NCI-H187 treated with DMSO at 0.1 percent for 48 hours (cell line): ENCODE data around the gene HS6ST1.

Experiments
- DNase-seq: peaks from one replicate; lab custom pipeline; 2025; lab: John Stamatoyannopoulos, UW

The HS6ST1 gene, protein sequence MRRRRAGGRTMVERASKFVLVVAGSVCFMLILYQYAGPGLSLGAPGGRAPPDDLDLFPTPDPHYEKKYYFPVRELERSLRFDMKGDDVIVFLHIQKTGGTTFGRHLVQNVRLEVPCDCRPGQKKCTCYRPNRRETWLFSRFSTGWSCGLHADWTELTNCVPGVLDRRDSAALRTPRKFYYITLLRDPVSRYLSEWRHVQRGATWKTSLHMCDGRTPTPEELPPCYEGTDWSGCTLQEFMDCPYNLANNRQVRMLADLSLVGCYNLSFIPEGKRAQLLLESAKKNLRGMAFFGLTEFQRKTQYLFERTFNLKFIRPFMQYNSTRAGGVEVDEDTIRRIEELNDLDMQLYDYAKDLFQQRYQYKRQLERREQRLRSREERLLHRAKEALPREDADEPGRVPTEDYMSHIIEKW

DNA sequence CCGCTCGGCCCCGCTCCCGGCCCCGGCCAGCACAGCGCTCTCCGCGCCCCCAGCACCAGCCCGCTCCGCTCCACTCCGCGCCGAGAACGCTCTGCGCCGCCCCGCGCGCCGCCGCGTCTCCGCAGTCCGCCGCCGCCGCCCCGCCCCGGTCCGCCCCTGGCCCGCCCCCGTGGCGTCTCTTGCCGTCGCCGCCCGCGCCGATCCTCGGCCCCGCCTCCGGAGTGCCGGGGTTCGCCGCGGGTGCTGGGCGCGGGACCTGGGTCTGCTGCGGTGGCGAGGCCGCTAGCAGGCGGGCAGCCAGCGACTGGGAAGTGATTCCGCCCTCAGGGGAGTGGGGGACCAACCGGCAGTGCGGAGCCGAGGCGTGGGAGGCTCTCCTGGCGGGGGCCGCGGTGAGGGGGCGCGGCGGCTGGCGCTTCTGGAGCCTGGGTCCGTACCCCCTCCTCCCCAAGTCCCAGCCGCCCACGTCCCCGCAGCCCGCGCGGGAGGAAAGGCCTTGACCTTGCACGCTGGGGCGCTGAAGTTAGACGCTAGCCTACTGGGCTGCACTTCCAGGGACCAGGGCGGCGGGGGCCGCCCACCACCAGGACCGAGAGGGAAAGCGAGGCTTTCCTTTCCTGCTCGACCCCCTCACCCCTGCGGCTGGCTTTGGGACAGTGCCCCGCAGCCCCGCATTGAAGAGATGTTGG is at the start of gene HS6ST1:
Gene HS6ST1 (minus strand): TSS at position 93 of the 689 bp plus-strand sequence. CDS start 305 bp downstream, outside the sequence.
- DNase-seq: no peak

DNA sequence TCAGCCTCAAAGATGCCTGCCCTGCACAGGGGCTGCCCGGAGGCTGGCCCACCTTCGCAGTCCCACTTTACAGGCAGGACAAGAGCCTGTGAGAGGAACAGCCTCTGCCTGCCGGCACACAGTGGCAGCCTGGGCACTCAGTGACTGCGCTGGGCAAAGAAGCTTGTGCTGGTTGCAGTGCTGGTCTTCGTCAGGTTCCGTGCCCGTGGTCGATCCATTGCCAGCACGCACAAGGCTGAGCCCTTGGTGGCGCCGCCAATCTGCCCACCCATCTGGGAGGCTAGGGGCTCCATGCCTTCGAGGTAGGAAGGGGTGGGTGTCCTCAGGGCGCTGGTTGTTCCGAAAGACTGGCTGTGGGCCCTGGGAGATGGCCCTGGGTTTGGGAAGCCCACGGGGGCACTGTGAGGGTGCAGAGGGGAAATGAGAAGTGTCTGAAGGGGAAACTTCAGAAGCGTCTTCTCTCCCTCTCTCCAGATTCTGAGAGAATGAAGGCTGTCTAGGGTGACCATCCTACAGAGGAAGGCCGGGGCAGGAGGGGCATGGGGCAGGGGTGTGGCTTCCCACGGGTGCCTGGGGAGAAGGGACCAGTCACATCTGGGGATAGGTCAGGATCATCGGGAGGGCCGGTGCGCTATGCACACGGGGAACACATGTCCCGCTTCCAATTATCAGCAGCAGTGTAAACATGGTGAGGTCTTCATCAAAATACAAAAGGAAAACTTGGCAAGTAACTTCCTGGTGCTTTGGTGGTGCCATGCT is 49.1 kb upstream of the HS6ST1 start:
- no peak for DNase-seq

DNA sequence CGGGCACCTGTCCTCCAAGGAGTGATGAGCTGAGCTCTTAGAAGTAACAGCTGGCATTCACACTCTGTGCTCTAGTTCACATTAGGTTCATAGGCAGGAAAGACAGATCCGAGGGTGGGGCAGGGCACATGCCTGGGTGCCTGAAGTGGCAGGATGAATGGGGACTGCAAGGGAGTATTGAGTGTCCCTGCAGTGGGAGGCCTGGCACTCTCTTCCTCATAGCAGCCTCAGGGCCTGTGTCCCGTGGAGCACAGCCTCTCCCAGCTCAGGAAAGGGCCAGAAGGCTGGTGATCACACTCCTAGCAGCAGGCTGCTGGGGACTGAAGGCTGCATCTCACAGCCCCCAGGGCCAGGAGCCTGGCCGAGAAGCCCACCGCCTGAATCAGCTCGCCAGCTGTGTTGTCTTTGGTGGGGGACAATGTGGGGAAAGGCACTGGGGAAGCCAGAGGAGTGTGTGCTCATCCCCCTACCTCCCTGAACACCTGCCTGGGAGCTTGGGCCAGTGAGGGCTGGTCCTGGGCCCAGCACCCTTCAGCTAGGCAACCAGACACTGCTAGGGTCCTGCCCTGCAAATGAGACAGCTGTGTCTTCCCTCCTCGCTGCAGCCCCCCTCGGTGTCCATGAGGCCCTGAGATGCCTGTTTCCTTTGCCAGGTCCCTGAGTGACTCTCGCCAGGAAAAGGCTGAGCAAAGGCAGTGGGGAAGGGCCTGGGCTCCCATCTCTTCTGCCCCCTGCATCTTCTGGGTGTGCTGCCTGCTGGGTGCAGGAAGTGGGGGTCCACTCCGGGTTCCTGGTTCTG is 48.2 kb upstream of the HS6ST1 start:
- DNase-seq: no peak

DNA sequence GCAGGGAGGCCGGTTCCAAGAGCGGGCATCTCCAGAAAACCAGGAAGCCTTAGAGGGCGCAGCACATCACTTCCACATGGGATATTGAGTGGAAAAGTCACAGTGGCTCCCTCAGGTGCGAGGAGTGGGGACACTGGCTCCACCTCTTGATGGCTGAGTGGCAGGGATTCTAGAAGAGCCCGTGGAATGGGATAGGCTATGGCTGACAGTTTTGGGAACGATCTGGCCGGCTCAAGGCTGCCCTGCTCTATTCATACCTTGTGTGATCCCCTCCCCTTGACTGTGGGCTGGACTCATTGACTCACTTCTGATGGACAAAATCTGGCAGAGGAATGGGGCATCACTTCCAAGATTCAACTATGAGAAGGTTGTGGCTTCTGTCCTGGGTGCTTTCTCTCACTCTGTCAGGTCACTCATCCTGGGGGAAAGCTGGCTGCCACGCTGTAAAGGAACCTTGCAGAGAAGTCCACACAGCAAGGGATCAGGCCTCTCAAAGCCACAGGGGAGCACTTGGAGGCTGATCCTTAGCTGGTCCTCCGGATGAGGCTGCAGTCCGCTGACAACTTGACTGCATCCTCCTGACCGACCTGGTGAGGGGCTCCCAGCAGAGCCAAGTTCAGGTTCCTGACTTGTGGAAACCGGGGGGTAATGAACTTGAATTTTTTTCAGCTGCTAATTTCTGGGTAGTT is 46.7 kb upstream of the HS6ST1 start:
- no peak for DNase-seq

DNA sequence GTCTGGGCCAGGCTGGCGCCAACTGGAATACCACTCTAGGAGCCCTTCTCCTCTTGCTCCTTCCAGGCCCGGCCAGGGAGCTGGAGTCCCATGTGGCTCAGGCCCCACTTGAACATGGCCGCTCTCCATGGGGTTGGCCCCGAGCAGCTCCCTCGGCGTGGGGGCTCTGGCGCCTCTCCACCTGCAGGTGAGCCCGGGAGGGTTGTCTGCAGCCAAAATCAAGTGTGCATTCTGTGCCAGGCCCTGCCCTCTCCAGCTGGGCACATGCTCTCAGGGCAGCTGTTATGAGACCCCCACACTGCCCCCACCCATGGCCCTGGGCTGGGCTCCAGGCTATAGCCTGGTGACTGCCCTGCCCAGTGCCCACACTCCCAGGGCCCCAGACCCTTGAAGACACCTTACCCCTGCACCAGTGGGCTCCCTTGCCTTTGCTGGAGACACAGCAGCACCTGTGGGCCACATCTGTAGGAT is 45.8 kb upstream of the HS6ST1 start:
- DNase-seq: no peak

DNA sequence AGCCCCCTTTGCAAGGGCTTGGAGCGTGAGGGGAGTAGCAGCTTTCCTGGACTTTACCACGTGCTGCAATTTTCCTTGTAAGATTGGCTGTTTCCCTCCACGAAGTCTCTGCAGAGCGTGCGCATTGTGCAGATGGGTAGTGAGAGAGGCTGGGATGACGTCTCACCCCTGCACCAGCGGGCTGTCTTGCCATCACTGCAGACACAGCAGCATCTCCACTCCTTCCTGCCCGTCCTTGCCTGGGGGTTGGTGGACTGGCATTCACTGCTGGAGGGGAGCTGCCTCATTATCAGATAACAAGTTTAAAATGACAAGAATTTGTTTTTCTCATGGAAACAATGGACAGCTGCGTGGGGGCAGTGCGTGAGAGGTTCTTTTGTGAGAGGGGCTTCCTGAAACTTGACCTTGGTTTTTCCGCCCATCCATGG is 45.3 kb upstream of the HS6ST1 start:
- no peak for DNase-seq

DNA sequence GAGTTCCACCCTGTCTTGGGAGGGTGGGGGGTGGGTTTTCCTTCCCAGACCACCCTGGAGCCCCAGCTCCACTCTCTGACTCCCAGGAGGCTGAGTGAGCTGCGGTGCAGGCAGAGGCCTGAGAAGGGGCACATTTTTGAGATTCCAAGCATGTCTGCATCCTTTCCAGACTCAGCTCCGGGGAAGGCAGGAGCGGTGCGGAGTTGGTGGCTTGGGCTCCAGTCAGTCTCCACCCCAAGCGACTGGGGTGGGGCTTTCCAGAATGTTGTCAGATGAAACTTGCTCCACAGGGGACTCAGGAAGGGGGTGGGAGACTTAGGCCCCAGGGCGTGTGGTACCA is 44.2 kb upstream of the HS6ST1 start:
- DNase-seq: no peak

DNA sequence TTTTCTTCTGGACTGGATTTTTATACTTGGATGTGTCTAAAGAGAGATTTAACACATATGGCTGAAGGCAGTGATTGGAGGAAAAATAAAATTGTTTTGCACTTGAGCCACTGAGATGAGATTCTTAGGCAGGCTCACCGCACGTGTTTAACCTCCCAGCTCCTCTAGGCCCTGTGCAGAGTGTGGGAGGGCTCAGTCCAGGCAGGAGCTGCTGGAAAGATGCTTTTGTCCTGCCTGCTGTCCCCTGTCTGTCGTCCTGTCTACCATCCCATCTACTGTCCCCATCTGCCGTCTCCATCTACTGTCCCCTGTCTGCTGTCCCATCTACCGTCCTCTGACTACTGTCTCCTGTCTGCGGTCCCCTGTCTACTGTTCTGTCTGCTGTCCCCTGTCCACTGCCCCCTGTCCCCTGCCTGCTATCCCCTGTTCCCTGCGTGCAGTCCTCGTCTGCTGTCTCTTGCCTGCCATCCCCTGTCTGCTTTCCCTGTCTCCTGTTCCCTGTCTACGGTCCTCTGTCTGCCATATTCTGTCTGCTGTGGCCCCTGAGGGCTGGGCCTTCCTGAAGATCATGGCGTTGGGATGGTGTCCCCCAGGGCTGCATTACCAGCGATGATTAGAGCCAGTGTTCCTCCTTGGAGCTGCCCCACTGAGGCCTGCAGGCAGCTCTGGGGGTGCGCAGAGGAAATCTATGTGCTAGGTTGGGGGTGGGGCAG is 43.7 kb upstream of the HS6ST1 start:
- DNase-seq: no peak

DNA sequence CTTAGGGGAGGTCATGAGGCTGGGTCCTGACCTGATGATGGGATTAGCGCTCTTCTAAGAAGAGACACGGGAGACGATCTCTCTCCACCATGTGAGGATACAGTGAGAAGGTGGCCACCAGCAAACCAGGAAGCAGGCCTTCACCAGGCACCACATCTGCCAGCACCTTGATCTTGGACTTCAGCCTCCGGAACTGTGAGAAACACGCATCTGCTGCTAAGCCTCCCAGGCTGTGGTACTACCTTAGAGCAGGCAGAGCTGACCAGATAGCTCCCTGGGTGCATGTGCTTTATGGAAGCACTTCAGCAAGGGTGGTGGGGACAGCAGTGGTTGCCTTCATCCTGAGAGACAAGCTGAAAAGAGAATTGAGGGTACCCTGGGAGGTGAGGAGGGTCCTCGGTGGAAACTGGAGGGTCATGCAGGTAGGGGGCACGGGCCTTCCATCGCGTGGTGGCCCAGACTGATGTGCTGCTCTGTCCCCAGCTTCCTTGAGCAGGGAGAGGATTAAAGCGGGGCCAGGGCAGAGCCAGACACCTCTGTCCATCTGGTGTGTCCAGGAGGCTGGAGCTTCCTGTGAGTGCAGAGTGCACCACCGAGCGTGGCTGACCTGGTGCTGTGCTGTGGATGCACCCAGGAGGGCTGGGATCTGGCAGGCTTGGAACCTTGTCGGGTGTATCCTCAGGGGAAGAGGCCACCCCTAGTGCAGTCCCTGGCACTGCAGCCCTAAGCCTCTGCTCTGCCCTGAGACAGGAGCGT is 42.9 kb upstream of the HS6ST1 start:
- DNase-seq: no peak

DNA sequence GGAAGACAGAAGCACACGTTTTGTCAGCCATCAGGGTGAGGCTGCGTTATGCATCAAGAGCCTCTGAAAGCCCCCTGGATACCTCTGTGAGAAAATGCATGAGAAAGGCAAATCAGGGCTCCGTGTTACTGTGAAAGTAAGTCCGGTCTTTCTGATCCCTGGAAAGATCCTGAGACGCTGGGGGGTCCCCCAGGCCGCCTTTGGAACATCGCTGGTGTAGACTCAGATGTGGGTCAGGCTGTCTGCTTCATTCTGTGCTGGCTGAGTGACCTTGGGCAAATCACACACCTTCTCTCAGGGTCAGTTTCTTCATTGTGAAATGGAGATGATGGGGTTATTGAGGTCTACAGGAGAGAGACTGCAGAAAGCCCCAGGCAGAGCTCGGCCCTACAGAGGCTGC is 42.0 kb upstream of the HS6ST1 start:
- no peak for DNase-seq

DNA sequence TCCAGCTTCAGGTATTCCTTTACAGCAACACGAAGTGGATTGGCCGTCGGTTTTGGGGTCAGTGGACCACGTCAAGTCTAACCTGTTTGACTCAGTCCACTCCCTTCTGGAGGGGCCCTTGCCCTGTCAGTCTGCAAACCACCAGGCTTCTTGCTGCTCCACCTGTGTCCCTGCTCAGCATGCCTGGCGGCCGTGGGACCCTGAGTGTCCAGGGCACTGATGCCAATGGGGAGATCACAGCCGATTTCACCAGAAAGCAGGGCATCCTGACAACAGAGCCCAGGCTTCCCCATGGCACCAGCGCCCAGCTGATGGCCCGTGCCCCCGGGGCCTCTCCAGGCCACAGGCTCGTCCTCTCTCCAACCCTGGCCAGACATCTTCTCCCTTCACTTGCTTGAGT is 41.2 kb upstream of the HS6ST1 start:
- DNase-seq: no peak

DNA sequence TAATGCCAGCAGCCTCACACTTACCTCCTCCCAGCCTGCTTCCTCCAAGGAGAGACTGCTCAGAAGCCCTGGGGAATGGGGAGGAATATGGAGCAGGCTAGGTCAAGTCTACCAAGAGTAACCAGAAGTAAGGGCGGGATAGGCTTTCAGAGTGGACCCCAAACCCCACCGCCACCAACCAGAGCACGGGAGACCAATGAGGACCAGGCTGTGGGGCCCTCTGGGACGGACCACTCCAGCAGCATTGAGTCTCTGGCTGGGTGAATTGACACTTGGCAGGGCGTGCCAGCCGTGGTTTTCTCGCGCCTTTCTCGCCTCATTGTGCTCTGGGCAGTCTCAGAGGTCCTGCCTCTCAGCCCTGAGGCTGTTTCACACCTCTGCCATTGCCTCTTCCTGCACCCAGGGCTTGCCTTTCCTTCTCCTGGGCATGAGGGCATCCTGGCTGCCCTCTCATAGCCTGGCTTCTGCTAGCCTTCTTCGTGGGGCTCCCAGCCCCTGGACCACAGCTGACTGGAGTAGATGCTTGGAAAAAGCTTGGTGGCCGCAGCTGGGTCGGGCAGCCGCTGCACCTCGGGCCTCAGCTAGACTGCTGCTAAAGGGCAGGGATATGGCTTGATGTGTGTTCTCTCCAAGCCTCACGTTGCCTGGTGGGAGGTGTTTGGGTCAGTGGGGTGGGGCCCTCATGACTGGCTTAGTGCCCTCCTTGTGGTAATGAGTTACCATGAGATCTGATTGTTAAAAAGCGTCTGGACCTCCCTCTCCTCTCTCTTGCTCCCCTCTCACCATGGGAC is 40.5 kb upstream of the HS6ST1 start:
- DNase-seq: no peak

DNA sequence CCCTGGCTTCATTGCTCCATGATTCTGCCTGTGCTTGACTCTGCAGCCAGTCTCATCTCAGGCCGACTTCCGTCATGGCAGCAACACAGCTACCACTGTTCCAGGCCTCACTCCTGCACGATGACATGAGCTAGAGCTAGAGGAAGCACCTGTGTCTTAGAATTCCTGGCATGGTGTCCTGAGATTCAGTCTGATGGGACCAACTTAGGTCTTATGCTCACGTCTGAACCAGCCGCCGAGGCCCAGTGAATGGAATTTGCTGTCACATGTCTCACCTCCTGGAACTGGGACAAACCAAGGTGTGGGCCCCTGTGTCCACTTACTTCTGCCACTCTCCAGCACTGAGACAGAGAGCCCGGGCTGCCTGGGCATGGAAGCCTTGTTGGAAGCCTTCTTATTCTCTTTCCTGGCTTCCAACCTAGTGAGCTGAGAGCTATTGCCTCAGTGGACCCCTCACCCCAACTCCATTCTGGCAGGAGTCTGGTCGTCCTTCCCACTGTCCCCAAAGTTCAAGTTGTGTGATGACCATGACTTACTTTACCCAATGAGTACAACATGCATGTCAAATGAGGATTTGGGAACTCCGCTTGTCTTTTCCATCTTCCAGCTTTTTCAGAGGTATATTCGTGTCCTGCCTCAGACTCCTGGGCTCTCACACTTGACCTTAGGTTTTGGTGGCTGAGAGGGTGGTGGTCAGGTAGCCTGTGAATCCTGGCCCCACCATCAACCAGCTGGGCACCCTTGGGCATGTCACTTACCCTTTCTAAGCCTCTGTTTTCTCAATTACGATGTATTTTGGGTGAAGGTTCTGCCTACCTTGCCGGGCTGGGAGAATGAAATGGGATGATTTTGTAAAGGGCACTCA is 39.1 kb upstream of the HS6ST1 start:
- no peak for DNase-seq

DNA sequence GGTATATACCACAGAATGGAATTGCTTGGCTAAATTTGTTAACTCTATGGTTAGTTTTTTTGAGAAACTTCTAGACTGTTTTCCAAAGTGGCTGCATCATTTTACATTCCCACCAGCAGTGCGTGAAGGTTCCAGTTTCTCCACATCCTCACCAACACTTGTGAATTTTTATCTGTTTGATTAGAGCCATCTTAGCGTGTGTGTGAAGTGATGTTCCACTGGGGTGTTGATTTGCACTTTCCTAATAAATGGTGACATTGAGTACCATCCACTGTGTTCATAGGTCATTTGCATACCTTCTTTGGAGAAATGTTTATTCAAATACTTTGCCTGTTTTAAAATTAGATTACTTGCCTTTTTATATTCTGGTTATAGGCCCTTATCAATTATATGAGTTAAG is 37.5 kb upstream of the HS6ST1 start:
- DNase-seq: no peak

DNA sequence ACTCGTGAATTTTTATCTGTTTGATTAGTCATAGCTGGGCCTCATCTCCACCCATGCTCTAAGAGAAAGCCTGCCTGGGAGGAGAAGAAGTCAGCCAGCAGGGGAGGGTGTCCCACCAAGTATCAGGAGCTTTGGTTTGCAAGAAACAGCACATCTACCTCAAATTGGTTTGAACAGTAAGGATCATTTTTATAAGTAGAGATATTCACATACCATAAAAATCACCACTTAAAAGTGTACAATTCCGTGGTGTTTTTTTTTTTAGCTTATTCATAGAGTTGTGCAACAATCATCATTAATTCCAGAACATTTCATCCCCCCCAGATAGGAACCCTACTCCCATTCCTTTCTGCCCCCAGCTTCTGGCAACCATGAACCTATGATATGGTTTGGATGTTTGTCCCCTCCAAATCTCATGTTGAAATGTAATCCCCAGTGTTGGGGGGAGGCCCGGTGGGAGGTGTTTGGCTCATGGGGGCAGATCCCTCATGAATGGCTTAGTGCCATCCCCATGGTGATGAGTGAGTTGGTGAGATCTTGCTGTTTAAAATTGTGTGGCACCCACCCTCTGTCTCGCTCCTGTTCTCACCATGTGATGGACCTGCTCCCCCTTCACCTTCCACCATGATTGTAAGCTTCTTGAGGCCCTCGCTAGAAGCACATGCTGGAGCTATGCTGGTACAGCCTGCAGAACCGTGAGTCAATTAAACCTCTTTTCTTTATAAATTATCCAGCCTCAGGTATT is 36.2 kb upstream of the HS6ST1 start:
- no peak for DNase-seq

DNA sequence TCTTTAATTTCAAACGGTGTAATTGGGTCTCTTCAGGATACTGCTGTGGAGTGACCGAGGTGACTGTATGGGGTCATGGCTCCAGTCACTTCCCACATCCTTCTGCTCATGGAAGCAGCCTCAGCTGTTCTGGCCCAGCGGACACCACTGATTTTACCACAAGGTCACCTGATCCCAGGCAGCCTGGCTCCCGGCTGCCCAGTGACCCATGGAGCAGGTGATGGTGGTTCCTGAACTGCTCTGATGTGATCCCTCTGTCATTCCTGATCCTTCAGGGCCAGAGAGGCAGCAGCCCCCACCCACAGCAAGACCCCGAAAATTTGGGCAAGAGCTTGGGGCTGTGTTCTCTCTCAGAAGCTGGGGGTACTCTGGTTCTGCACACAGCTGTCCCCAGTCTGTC is 35.5 kb upstream of the HS6ST1 start:
- no peak for DNase-seq

DNA sequence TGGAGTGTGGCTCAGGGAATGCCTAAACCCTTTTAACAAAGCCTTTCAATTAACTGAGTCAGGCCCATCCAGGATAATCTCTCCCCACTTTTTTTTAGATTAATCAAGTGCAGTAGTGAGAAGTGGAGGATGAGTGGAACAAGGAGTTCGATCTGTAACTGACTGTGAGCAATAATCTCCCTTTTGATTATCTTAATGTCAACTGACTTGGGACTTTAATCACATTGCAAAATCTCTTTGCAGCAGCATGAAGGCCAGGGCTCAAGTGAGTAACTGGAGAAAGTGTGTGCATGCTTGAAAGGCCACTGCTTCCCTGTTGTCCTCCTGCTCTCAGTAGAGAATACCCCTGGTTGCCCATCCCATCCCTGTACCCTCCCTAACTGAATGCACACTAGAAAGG is 32.1 kb upstream of the HS6ST1 start:
- DNase-seq: no peak
